Measurements from ENCODE around the gene MPZL3. TPM values are rescaled to one million over a fixed set of nuclear protein-coding genes. Genes with fewer than 3 reads are reported as not detected.

Gene MPZL3
- total and polyA plus RNA-seq, 2 experiments from 2014 or later: 0.92 to 2.9 TPM

- TF ChIP-seq EZH2phosphoT487 (IDR thresholded peaks at IDR 0.05; ENCODE audit: unreplicated experiment) (no peak), ZNF114 (CRISPR knock-in tag; IDR thresholded peaks at IDR 0.05) (no peak), JUNB (IDR thresholded peaks at IDR 0.05; ENCODE audit: unreplicated experiment) (no peak)
- TF ChIP-seq, protein P1, sequence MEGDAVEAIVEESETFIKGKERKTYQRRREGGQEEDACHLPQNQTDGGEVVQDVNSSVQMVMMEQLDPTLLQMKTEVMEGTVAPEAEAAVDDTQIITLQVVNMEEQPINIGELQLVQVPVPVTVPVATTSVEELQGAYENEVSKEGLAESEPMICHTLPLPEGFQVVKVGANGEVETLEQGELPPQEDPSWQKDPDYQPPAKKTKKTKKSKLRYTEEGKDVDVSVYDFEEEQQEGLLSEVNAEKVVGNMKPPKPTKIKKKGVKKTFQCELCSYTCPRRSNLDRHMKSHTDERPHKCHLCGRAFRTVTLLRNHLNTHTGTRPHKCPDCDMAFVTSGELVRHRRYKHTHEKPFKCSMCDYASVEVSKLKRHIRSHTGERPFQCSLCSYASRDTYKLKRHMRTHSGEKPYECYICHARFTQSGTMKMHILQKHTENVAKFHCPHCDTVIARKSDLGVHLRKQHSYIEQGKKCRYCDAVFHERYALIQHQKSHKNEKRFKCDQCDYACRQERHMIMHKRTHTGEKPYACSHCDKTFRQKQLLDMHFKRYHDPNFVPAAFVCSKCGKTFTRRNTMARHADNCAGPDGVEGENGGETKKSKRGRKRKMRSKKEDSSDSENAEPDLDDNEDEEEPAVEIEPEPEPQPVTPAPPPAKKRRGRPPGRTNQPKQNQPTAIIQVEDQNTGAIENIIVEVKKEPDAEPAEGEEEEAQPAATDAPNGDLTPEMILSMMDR (conservative IDR thresholded peaks at IDR 0.05; ENCODE audit: low read depth in 2 of 2): no peak
Measured at GRCh38 chr11:118224511-118225188, 27.5 kb downstream of the MPZL3 start, which contains the start of gene JAML (continued).

DNA sequence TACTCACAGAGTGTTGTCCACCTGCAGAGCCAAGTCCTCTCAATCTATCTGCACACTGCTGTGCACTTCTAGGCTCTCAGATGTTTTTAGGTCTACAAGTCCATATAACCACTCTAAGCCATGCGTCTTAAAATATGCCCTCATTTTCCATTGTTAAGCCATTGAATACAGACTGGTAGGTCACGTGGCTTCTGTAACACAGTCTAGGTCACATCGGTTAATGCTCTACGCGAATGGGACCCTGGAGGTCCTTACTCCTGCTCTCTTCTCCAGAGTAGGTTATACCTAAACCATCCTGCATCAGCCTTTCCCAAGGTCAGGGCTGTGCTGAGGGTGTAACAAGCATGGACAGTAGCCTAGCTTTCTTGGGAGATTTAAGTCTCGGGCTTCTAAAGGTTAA is 28.2 kb downstream of the MPZL3 start:
- no peaks in the 10 kb centered on the region for H3K27me3 ChIP-seq (ENCODE audit: insufficient read depth)
- Mint-ChIP-seq H3K9me3 (no peaks in the 10 kb centered on the region), H3K27me3 (ENCODE audit: insufficient read depth, low read depth, poor library complexity) (no peaks in the 10 kb centered on the region), H3K4me1 (no peaks in the 10 kb centered on the region; the same call in 2 of the 3 replicates), H3K4me3 (no peak overlapping the region), H3K27ac (no peak overlapping the region), H3K36me3 (ENCODE audit: low read depth) (no peaks in the 10 kb centered on the region)
- no peak overlapping the region for H3K4me3 ChIP-seq
- ATAC-seq: no peak
- no peaks in the 10 kb centered on the region for H4K20me1 ChIP-seq (replicated peaks; ENCODE audit: insufficient read depth)
- H2AFZ ChIP-seq: no peak overlapping the region
- no peaks in the 10 kb centered on the region for H3K4me1 ChIP-seq (ENCODE audit: insufficient read depth)
- no peaks in the 10 kb centered on the region for H3K9me2 ChIP-seq (ENCODE audit: insufficient read depth)
- H3F3A ChIP-seq (replicated peaks; ENCODE audit: low read depth): no peaks in the 10 kb centered on the region
- H3K36me3 ChIP-seq (ENCODE audit: insufficient read depth): no peaks in the 10 kb centered on the region
- no peak for DNase-seq (ENCODE audit: low spot score)
- no peak overlapping the region for H3K27ac ChIP-seq (ENCODE audit: low read depth)
- no peak overlapping the region for H3K4me2 ChIP-seq
- H3K79me2 ChIP-seq (replicated peaks; ENCODE audit: insufficient read depth): no peaks in the 10 kb centered on the region
- no peak for TF ChIP-seq EZH2phosphoT487 (IDR thresholded peaks at IDR 0.05; ENCODE audit: unreplicated experiment)
- no peak for TF ChIP-seq NANOG (IDR thresholded peaks at IDR 0.05; ENCODE audit: borderline replicate concordance)
- no peak for TF ChIP-seq ETS1 (IDR thresholded peaks at IDR 0.05)
- TF ChIP-seq, protein P2, sequence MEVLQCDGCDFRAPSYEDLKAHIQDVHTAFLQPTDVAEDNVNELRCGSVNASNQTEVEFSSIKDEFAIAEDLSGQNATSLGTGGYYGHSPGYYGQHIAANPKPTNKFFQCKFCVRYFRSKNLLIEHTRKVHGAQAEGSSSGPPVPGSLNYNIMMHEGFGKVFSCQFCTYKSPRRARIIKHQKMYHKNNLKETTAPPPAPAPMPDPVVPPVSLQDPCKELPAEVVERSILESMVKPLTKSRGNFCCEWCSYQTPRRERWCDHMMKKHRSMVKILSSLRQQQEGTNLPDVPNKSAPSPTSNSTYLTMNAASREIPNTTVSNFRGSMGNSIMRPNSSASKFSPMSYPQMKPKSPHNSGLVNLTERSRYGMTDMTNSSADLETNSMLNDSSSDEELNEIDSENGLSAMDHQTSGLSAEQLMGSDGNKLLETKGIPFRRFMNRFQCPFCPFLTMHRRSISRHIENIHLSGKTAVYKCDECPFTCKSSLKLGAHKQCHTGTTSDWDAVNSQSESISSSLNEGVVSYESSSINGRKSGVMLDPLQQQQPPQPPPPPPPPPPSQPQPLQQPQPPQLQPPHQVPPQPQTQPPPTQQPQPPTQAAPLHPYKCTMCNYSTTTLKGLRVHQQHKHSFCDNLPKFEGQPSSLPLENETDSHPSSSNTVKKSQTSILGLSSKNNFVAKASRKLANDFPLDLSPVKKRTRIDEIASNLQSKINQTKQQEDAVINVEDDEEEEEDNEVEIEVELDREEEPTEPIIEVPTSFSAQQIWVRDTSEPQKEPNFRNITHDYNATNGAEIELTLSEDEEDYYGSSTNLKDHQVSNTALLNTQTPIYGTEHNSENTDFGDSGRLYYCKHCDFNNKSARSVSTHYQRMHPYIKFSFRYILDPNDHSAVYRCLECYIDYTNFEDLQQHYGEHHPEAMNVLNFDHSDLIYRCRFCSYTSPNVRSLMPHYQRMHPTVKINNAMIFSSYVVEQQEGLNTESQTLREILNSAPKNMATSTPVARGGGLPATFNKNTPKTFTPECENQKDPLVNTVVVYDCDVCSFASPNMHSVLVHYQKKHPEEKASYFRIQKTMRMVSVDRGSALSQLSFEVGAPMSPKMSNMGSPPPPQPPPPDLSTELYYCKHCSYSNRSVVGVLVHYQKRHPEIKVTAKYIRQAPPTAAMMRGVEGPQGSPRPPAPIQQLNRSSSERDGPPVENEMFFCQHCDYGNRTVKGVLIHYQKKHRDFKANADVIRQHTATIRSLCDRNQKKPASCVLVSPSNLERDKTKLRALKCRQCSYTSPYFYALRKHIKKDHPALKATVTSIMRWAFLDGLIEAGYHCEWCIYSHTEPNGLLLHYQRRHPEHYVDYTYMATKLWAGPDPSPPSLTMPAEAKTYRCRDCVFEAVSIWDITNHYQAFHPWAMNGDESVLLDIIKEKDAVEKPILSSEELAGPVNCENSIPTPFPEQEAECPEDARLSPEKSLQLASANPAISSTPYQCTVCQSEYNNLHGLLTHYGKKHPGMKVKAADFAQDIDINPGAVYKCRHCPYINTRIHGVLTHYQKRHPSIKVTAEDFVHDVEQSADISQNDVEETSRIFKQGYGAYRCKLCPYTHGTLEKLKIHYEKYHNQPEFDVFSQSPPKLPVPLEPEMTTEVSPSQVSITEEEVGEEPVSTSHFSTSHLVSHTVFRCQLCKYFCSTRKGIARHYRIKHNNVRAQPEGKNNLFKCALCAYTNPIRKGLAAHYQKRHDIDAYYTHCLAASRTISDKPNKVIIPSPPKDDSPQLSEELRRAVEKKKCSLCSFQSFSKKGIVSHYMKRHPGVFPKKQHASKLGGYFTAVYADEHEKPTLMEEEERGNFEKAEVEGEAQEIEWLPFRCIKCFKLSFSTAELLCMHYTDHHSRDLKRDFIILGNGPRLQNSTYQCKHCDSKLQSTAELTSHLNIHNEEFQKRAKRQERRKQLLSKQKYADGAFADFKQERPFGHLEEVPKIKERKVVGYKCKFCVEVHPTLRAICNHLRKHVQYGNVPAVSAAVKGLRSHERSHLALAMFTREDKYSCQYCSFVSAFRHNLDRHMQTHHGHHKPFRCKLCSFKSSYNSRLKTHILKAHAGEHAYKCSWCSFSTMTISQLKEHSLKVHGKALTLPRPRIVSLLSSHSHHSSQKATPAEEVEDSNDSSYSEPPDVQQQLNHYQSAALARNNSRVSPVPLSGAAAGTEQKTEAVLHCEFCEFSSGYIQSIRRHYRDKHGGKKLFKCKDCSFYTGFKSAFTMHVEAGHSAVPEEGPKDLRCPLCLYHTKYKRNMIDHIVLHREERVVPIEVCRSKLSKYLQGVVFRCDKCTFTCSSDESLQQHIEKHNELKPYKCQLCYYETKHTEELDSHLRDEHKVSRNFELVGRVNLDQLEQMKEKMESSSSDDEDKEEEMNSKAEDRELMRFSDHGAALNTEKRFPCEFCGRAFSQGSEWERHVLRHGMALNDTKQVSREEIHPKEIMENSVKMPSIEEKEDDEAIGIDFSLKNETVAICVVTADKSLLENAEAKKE (CRISPR knock-in tag; IDR thresholded peaks at IDR 0.05): no peak
- no peak for TF ChIP-seq ZNF114 (CRISPR knock-in tag; IDR thresholded peaks at IDR 0.05)
- no peak for TF ChIP-seq ZNF331 (CRISPR knock-in tag; IDR thresholded peaks at IDR 0.05; ENCODE audit: low read depth)
- no peak for TF ChIP-seq JUNB (IDR thresholded peaks at IDR 0.05; ENCODE audit: unreplicated experiment)
- TF ChIP-seq, protein P1 (conservative IDR thresholded peaks at IDR 0.05; ENCODE audit: low read depth in 2 of 2): no peak
- TF ChIP-seq CREB1 (CRISPR knock-in tag; IDR thresholded peaks at IDR 0.05; ENCODE audit: low read depth): no peak
- TF ChIP-seq EZH2 (IDR thresholded peaks at IDR 0.05; ENCODE audit: low read depth, unreplicated experiment): no peak

Data from GM23338 (cell line).